Uterus (tissue), 2 donors: ENCODE measurements around the gene ZNF624.

Experiments
- CTCF ChIP-seq, 4 experiments: fragments of 200-600 bp in 2 of 4; fragments of 450-650 bp in 2 of 4; sonication (generic) in 2 of 4; IDR thresholded peaks; one replicate each; pipeline ENCODE4 v1.5.1; 2016 to 2019; ENCODE audit warnings: antibody characterized with exemption in 4 of 4, mild to moderate bottlenecking in 2 of 4, moderate library complexity in 1 of 4
- POLR2A ChIP-seq, 2 donors: fragments of 450-650 bp; IDR thresholded peaks; one replicate each; pipeline ENCODE4 v1.6.1; 2016; ENCODE audit warnings: antibody characterized with exemption in 2 of 2, mild to moderate bottlenecking in 1 of 2, moderate library complexity in 1 of 2

GRCh38 chr17:16653367-16654041 lies at the start of gene ZNF624:
- TF ChIP-seq CTCF (IDR thresholded peaks at IDR 0.05) (peak in 1 of 4 experiments; percentile 33), POLR2A (IDR thresholded peaks at IDR 0.05) (peak; percentile 61 to 74)
